Stimulated activated CD8-positive, alpha-beta memory T cell treated with anti-CD3 and anti-CD28 coated beads, Interleukin-12 subunit alpha, Interleukin-12 subunit beta, amount 100 ng/mL, for 4 hours (primary cell): Measurements from ENCODE around the gene OTUD5.
"Not testable (repeated sequence)": the region's sequence is repeated elsewhere in the genome, so short reads cannot be mapped to it uniquely, and the experiment has no call there.

Experiments used
- DNase-seq: peaks from one replicate; pipeline ENCODE4 v3.0.0-alpha.2; 2020; ENCODE audit warnings: low read depth

Gene OTUD5

GRCh38 chrX:48909703-48910294 lies 47.6 kb downstream of the OTUD5 start:
- no peak for DNase-seq

GRCh38 chrX:48908600-48908999 lies 48.8 kb downstream of the OTUD5 start:
- no peak for DNase-seq

GRCh38 chrX:48905090-48905790 lies 52.2 kb downstream of the OTUD5 start:
- no peak for DNase-seq

- no peak for DNase-seq
Observed at GRCh38 chrX:48904626-48905025, 52.8 kb downstream of the OTUD5 start.

GRCh38 chrX:48904180-48904579 lies 53.2 kb downstream of the OTUD5 start:
- DNase-seq, result no peak

GRCh38 chrX:48903290-48903689 lies 54.1 kb downstream of the OTUD5 start:
- no peak for DNase-seq

GRCh38 chrX:48902776-48903175 lies 54.6 kb downstream of the OTUD5 start:
- DNase-seq, result no peak

GRCh38 chrX:48902135-48902534 lies 55.3 kb downstream of the OTUD5 start:
- no peak for DNase-seq

- no peak for DNase-seq
Observed at GRCh38 chrX:48901069-48901468, 56.3 kb downstream of the OTUD5 start.

GRCh38 chrX:48899078-48899410 lies 58.4 kb downstream of the OTUD5 start:
- DNase-seq, result no peak

- peak; percentile 72 for DNase-seq
Observed at GRCh38 chrX:48897625-48898306, 59.6 kb downstream of the OTUD5 start, which contains the start of the genes PQBP1 and TIMM17B. PQBP1 (plus strand) TSS chrX:48897930; CDS start chrX:48898510, 580 bp downstream. TIMM17B (minus strand) TSS chrX:48897768; CDS start chrX:48897749, 19 bp downstream.

GRCh38 chrX:48897157-48897624 lies 60.2 kb downstream of the OTUD5 start:
- DNase-seq, result no peak

GRCh38 chrX:48896611-48897011 lies 60.8 kb downstream of the OTUD5 start:
- no peak for DNase-seq

GRCh38 chrX:48894891-48895290 lies 62.5 kb downstream of the OTUD5 start:
- DNase-seq, result no peak

GRCh38 chrX:48893556-48894348 lies 63.7 kb downstream of the OTUD5 start:
- DNase-seq, result no peak

GRCh38 chrX:48892896-48893295 lies 64.5 kb downstream of the OTUD5 start:
- DNase-seq, result no peak

GRCh38 chrX:48891402-48892288 lies 65.8 kb downstream of the OTUD5 start:
- DNase-seq, result peak; percentile 45

GRCh38 chrX:48890934-48891401 lies 66.4 kb downstream of the OTUD5 start:
- DNase-seq, result no peak

- no peak for DNase-seq
Observed at GRCh38 chrX:48890296-48890925, 67.0 kb downstream of the OTUD5 start.

- not testable (repeated sequence) for DNase-seq
Observed at GRCh38 chrX:48886586-48886985, 70.8 kb downstream of the OTUD5 start.

- no peak for DNase-seq
Observed at GRCh38 chrX:48883729-48884128, 73.7 kb downstream of the OTUD5 start.
